HG03342 (cell line): ENCODE results near the gene UBE2QL1.

Experiments
- ATAC-seq: cut with Tn5 transposase; IDR thresholded peaks from one replicate; pipeline ENCODE4 v1.9.1; 2021; ENCODE audit warnings: mild to moderate bottlenecking, moderate library complexity; ENCODE audit not compliant: unreplicated experiment

Gene UBE2QL1

GRCh38 chr5:6473284-6473683 is 24.6 kb downstream of the UBE2QL1 start:
- no peak for ATAC-seq

- ATAC-seq = no peak
These were observed 27.1 kb downstream of the UBE2QL1 start for GRCh38 chr5:6475626-6476312.

GRCh38 chr5:6476313-6476661 is 27.6 kb downstream of the UBE2QL1 start:
- ATAC-seq = no peak

GRCh38 chr5:6478793-6479192 is 30.1 kb downstream of the UBE2QL1 start:
- ATAC-seq = no peak

- peak; percentile 57 for ATAC-seq
These were observed 31.7 kb downstream of the UBE2QL1 start for GRCh38 chr5:6480133-6481051.

- ATAC-seq = no peak
These were observed 34.1 kb downstream of the UBE2QL1 start for GRCh38 chr5:6482735-6483134.

GRCh38 chr5:6483880-6484382 is 35.3 kb downstream of the UBE2QL1 start:
- ATAC-seq = peak; percentile 87

GRCh38 chr5:6484446-6484845 is 35.8 kb downstream of the UBE2QL1 start:
- no peak for ATAC-seq

GRCh38 chr5:6484899-6485298 is 36.2 kb downstream of the UBE2QL1 start:
- ATAC-seq = no peak

- ATAC-seq = no peak
These were observed 36.8 kb downstream of the UBE2QL1 start for GRCh38 chr5:6485441-6485840.

GRCh38 chr5:6486074-6486473 is 37.4 kb downstream of the UBE2QL1 start:
- no peak for ATAC-seq

- ATAC-seq = no peak
These were observed 38.4 kb downstream of the UBE2QL1 start for GRCh38 chr5:6487081-6487480.

- ATAC-seq = no peak
These were observed 39.4 kb downstream of the UBE2QL1 start for GRCh38 chr5:6488021-6488420.

GRCh38 chr5:6489643-6490185 is 41.1 kb downstream of the UBE2QL1 start:
- ATAC-seq = no peak

- ATAC-seq = no peak
These were observed 41.6 kb downstream of the UBE2QL1 start for GRCh38 chr5:6490246-6490645.

- no peak for ATAC-seq
These were observed 42.0 kb downstream of the UBE2QL1 start for GRCh38 chr5:6490693-6491092.

GRCh38 chr5:6491196-6491918 is 42.7 kb downstream of the UBE2QL1 start:
- ATAC-seq = no peak

GRCh38 chr5:6491919-6492290 is 43.2 kb downstream of the UBE2QL1 start:
- ATAC-seq = no peak

GRCh38 chr5:6492934-6493333 is 44.3 kb downstream of the UBE2QL1 start:
- peak; percentile 34 for ATAC-seq

- peak; percentile 33 for ATAC-seq
These were observed 45.2 kb downstream of the UBE2QL1 start for GRCh38 chr5:6493681-6494454.
